Bronchial epithelial cell (primary cell): ENCODE results near the gene KIAA1217. TPM values are rescaled to one million over a fixed set of nuclear protein-coding genes. Genes with fewer than 3 reads are reported as not detected.

ENCODE experiments used
- DNase-seq: peaks from one replicate; pipeline ENCODE4 v3.0.0-alpha.2; 2010; ENCODE audit warnings: low read depth
- FAIRE-seq: peaks from 2 replicates; lab custom pipeline; 2011; peaks lifted over from hg19 to GRCh38; lab: Jason Lieb, UNC
- H3K27me3 ChIP-seq: 2 replicates; pipeline ENCODE4 v1.5.1; 2011; ENCODE audit warnings: low read length; ENCODE audit not compliant: control insufficient read depth, insufficient read depth
- H3K36me3 ChIP-seq: 2 replicates; pipeline ENCODE4 v1.5.1; 2011; ENCODE audit warnings: low read length; ENCODE audit not compliant: control insufficient read depth, insufficient read depth
- H3K4me3 ChIP-seq: 2 replicates; pipeline ENCODE4 v1.5.1; 2011; ENCODE audit warnings: mild to moderate bottlenecking, low read depth, low read length, control low read depth
- total RNA-seq: library from RNA; depleted of rRNA; stranded (reverse); fragments of >200 nt; gene quantifications from 2 replicates; pipeline ENCODE4 v1.2.1, GENCODE V29; 2014
- TF ChIP-seq, protein P1 (sequence below): IDR thresholded peaks from 2 replicates; pipeline ENCODE4 v1.5.1; 2011; ENCODE audit warnings: mild to moderate bottlenecking, moderate library complexity, low read length, control low read depth, inconsistent platforms; ENCODE audit not compliant: insufficient read depth, severe bottlenecking

KIAA1217 gene
- total RNA-seq, 1 donor from 2014 or later: 3.4 TPM

DNA sequence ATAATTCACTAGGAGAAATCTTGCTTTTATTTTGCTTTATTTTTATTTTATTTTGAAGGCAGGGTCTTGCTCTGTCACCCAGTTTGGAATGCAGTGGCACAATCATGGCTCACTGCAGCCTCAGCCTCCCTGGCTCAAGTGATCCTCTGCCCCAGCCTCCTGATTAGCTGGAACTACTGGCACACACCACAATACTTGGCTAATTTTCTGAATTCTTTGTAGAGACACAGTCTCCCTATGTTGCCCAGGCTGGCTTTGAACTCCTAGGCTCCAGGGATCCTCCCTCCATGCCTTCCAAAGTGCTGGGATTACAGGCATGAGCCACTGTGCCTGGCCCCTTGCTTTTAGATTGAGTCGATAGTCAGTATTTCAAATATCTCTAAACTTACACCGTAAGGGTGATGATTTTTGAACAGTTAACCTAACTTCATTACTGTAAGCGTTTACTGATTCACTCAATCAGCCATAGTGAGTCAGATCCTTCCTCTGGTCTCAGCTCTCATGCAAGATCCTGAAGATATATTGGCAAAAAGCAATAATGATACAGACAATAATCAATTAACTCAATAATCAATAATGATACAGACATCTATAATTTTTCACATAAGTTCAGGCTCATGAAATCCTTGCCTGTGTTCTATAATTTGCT lies 239.5 kb downstream of the KIAA1217 start:
- TF ChIP-seq, protein P1, sequence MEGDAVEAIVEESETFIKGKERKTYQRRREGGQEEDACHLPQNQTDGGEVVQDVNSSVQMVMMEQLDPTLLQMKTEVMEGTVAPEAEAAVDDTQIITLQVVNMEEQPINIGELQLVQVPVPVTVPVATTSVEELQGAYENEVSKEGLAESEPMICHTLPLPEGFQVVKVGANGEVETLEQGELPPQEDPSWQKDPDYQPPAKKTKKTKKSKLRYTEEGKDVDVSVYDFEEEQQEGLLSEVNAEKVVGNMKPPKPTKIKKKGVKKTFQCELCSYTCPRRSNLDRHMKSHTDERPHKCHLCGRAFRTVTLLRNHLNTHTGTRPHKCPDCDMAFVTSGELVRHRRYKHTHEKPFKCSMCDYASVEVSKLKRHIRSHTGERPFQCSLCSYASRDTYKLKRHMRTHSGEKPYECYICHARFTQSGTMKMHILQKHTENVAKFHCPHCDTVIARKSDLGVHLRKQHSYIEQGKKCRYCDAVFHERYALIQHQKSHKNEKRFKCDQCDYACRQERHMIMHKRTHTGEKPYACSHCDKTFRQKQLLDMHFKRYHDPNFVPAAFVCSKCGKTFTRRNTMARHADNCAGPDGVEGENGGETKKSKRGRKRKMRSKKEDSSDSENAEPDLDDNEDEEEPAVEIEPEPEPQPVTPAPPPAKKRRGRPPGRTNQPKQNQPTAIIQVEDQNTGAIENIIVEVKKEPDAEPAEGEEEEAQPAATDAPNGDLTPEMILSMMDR: no peak
- FAIRE-seq: no peak
- Histone ChIP-seq H3K36me3 (peaks cover 5% of the 10 kb centered on the region), H3K27me3 (no peaks in the 10 kb centered on the region), H3K4me3 (no peak overlapping the region)
- peak; percentile 55 for DNase-seq

DNA sequence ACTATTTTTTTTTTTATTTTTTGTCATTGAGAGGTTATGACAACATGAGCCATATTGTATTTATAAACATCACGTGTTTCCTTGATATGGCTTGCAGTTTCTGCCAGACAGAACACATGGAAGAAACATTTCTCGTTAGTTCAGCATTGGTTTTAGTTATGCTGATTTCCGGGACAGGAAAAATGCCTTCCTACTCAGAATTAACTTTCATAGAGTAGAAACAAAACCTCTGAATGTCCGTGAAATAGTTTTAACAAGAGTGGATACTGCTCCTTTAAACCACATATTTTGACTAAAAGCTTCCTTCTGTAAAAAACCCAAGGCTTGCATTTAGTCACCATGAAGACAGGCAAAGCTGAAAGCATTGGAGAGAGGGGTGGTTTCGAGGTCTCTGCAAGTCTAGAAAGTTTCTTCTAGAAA lies 240.4 kb downstream of the KIAA1217 start:
- Histone ChIP-seq H3K36me3 (peaks cover 5% of the 10 kb centered on the region), H3K27me3 (no peaks in the 10 kb centered on the region), H3K4me3 (no peak overlapping the region)
- DNase-seq: peak; percentile 28
- TF ChIP-seq, protein P1: no peak
- FAIRE-seq: no peak

DNA sequence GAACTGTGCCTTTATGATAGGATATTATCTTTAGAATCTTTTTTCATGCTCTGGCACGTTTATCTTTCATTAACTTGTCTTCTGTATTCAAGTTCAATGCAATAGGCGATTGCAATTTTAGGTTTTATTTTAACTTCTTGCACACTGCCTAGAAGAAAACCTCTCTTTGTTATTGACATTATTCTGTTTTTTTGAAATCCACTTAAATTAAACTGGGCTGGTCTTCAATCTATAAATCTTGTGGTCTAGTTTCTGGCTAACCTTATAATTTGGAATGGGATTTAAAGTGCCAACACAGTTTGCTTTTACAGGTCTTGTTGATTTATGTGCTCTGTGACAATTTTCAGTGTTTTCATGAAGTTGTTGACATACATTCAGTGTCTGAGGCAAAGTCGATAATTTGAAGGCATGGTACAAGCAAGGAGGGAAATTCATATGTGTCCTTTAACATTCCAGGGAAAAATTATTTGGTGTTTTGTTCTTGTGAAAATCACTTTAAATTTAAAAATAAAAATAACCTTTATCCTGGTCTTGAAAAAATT lies 240.9 kb downstream of the KIAA1217 start:
- no peak overlapping the region for H3K4me3 ChIP-seq
- H3K27me3 ChIP-seq: no peaks in the 10 kb centered on the region
- DNase-seq (no peak), FAIRE-seq (no peak)
- TF ChIP-seq, protein P1: no peak
- peaks cover 5% of the 10 kb centered on the region for H3K36me3 ChIP-seq

DNA sequence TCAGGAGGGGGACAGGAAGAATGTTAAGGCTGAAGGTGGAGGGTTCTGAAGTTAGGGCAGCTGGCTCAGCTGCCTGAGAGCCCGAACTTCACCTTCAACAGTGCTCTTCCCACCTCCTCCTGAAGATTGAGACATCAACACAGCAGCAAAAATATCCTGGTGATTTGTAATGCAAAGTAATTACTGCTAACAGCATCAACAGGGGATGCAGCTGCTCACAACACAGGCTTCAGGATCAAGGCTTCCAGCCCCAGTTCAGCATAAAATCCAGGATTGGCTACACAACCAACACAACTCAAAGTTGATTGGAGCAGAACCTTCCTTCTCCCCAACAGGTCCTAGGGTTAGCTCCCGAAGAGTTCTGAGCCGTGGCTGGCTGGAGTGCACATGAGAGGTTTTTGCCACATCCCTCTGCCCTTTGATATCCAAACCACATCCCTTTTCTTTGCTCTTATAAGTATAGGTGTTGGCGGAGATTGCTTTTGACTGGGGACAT lies 242.4 kb downstream of the KIAA1217 start:
- no peaks in the 10 kb centered on the region for H3K27me3 ChIP-seq
- DNase-seq: no peak
- TF ChIP-seq, protein P1: no peak
- FAIRE-seq: peak; percentile 13
- no peak overlapping the region for H3K4me3 ChIP-seq
- H3K36me3 ChIP-seq: peaks cover 4% of the 10 kb centered on the region

DNA sequence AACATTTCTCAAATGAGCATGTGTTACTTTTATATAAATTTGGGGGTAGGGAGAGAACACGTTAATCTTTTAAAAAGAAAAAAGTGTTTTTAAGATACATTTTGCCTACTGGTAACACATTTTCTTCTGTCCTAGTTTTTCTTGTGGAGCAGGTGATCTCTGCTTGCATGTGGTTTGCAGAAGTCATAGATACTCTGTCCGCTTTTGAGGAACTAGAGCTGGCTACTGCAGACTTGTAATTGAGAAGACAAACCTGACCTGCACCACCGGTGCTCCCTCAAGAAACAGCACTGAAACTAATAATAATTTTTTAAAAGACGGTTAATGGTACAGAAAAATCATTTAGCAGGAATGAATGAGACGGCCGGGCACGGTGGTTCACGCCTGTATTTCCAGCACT lies 243.1 kb downstream of the KIAA1217 start:
- TF ChIP-seq, protein P1: no peak
- H3K36me3 ChIP-seq: peaks cover 4% of the 10 kb centered on the region
- no peak for DNase-seq
- H3K4me3 ChIP-seq: no peak overlapping the region
- FAIRE-seq: no peak
- H3K27me3 ChIP-seq: no peaks in the 10 kb centered on the region
